Measurements from ENCODE around the gene MRPL51. TPM values are rescaled to one million over a fixed set of nuclear protein-coding genes. Genes with fewer than 3 reads are reported as not detected.
A peak's percentile ranks its signal among the peaks of the same experiment; 100 is the strongest.

The MRPL51 gene
- total and polyA plus RNA-seq, 2 donors (not counting 3 experiments of a cell fraction or from before 2014, with no cell fraction given): 147 to 273 TPM

- no TSS peak for BruUV-seq (replicated peaks)
- H3K4me2 ChIP-seq (ENCODE audit: insufficient read depth, low read length): peak overlapping the region; percentile 9
- no peak for TF ChIP-seq POLR2AphosphoS5 (IDR thresholded peaks at IDR 0.05; ENCODE audit: insufficient read depth, low read depth, low read length)
- no peak for TF ChIP-seq MYC (IDR thresholded peaks at IDR 0.05; ENCODE audit: low read depth, low read length)
- TF ChIP-seq, protein P1, sequence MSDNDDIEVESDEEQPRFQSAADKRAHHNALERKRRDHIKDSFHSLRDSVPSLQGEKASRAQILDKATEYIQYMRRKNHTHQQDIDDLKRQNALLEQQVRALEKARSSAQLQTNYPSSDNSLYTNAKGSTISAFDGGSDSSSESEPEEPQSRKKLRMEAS (IDR thresholded peaks at IDR 0.05; ENCODE audit: insufficient read depth, insufficient read length): no peak
- TF ChIP-seq CTCF (IDR thresholded peaks at IDR 0.05; ENCODE audit: extremely low read depth in 1 of 2, insufficient read depth in 1 of 2, low read depth in 1 of 2, low read length in 2 of 2): no peak
- TF ChIP-seq EZH2 (IDR thresholded peaks at IDR 0.05; ENCODE audit: borderline replicate concordance, low read depth, low read length, severe bottlenecking): no peak
- TF ChIP-seq GATA2 (IDR thresholded peaks at IDR 0.05; ENCODE audit: insufficient read depth, insufficient read length, low read depth, low read length): no peak
- TF ChIP-seq JUN (IDR thresholded peaks at IDR 0.05; ENCODE audit: borderline replicate concordance, insufficient read depth, insufficient read length, low read depth): no peak
- no peak for TF ChIP-seq FOS (IDR thresholded peaks at IDR 0.05; ENCODE audit: borderline replicate concordance, insufficient read depth, low read length)
- no peak for TF ChIP-seq POLR2A (IDR thresholded peaks at IDR 0.05; ENCODE audit: low read depth, low read length)
- no peaks in the 10 kb centered on the region for H3K9me1 ChIP-seq (replicated peaks; ENCODE audit: control insufficient read depth, extremely low read depth, insufficient read depth, low read length)
- H3K79me2 ChIP-seq (ENCODE audit: control insufficient read depth, insufficient read depth, low read length): peaks cover 31% of the 10 kb centered on the region
- dilution Hi-C loops (cut with MboI; ENCODE audit: extremely low pct_ligation_motif_present, low sequenced_read_pairs) (no loop called here), intact Hi-C loops (cut with micrococcal nuclease) (loop anchor here (1.0 to 2.0 kb wide), 4 partner anchors 20 to 212 kb away; partner anchors contain the start of gene MRPL51)
- peak overlapping the region; percentile 68 to 70 (median 68) for H3K4me3 ChIP-seq (replicated peaks in 1 of 3; ENCODE audit: insufficient read depth in 1 of 3, low read depth in 1 of 3, low read length in 3 of 3)
- H3K9me3 ChIP-seq (replicated peaks; ENCODE audit: control insufficient read depth, insufficient read depth, low read length): no peaks in the 10 kb centered on the region
- peaks cover 34% of the 10 kb centered on the region for H3K4me1 ChIP-seq (ENCODE audit: control insufficient read depth, extremely low read depth, insufficient read depth, low read length)
- H3K9ac ChIP-seq (replicated peaks; ENCODE audit: extremely low read depth, insufficient read depth, low read length): peak overlapping the region; percentile 96
- POLR2A ChIA-PET: interaction anchor here (0.7 to 2.4 kb wide), 13 partner anchors 11 to 198 kb away, joined by 3 to 25 read pairs (median 6); partner anchors contain the start of genes MRPL51, VAMP1 and ZNF384
- no peaks in the 10 kb centered on the region for H3K27me3 ChIP-seq (ENCODE audit: control insufficient read depth in 2 of 2, insufficient read depth in 2 of 2, low read length in 2 of 2)
- CTCF ChIA-PET: interaction anchor here (0.8 to 1.6 kb wide), 6 partner anchors 18 to 111 kb away, joined by 3 to 5 read pairs (median 4); partner anchors contain the start of gene VAMP1
- DNase-seq (ENCODE audit: low read depth, low spot score) (no peak), FAIRE-seq (no peak)
- H4K20me1 ChIP-seq (replicated peaks; ENCODE audit: control insufficient read depth, extremely low read depth, insufficient read depth, low read length): no peaks in the 10 kb centered on the region
- H2AFZ ChIP-seq (ENCODE audit: low read depth, low read length): no peak overlapping the region
- H3K27ac ChIP-seq (ENCODE audit: insufficient read depth, low read depth, low read length): peak overlapping the region; percentile 73
- H3K36me3 ChIP-seq (ENCODE audit: control insufficient read depth in 2 of 2, extremely low read depth in 1 of 2, insufficient read depth in 2 of 2, low read length in 2 of 2): peaks cover 25 to 34% of the 10 kb centered on the region in 2 experiments
These were observed 41.6 kb upstream of the MRPL51 start for GRCh38 chr12:6534695-6534944.

Measured in endothelial cell of umbilical vein (primary cell).